SK-N-SH (cell line): ENCODE measurements around the gene SOX3. TPM values are rescaled to one million over a fixed set of nuclear protein-coding genes. Genes with fewer than 3 reads are reported as not detected.

Experiments used
- CTCF ChIA-PET: fragments of 300-600, 350-600 bp; formaldehyde crosslinking; extraction: SDS; loops from one replicate; lab custom pipeline; 2021; lab: Yijun Ruan, JAX
- POLR2A ChIA-PET: fragments of 350-600 bp; sonication (Branson Sonifier 250); formaldehyde crosslinking; extraction: SDS; loops from one replicate; lab custom pipeline; 2020; ENCODE audit warnings: antibody characterized with exemption, inconsistent platforms; lab: Yijun Ruan, JAX
- DNase-seq: peaks from one replicate; pipeline ENCODE4 v3.0.0; 2012
- H2AFZ ChIP-seq: fragments of 200-600 bp; sonication (generic); 2 replicates; pipeline ENCODE4 v1.8.1; 2016; ENCODE audit warnings: antibody characterized with exemption, mild to moderate bottlenecking, low read depth
- H3F3A ChIP-seq: fragments of 200-600 bp; sonication (generic); replicated peaks from 2 replicates; pipeline ENCODE3; 2016; ENCODE audit warnings: antibody characterized with exemption, mild to moderate bottlenecking; ENCODE audit not compliant: insufficient read depth
- H3K27ac ChIP-seq, 2 experiments: fragments of 200-500 bp in 1 of 2; fragments of 200-600 bp in 1 of 2; sonication (Bioruptor generic) in 1 of 2; sonication (generic), shearing (Covaris generic) in 1 of 2; 2 replicates each; pipeline versions ENCODE4 v1.5.1 to v1.6.1; 2014 to 2016; ENCODE audit warnings: low read depth in 2 of 2, inconsistent platforms in 1 of 2, low read length in 1 of 2, mild to moderate bottlenecking in 1 of 2, mixed read lengths in 1 of 2
- H3K27me3 ChIP-seq: fragments of 200-600 bp; sonication (generic), shearing (Covaris generic); 2 replicates; pipeline ENCODE4 v1.6.1; 2016; ENCODE audit warnings: mixed run types; ENCODE audit not compliant: insufficient read depth
- H3K36me3 ChIP-seq, 2 experiments: fragments of 200-500 bp in 1 of 2; fragments of 200-600 bp in 1 of 2; sonication (Bioruptor generic) in 1 of 2; sonication (generic) in 1 of 2; replicated peaks in 1 of 2; 2 replicates each; pipeline versions ENCODE3 to v1.5.1; 2014 to 2016; ENCODE audit warnings: low read length in 1 of 2, mild to moderate bottlenecking in 1 of 2; ENCODE audit not compliant: insufficient read depth in 2 of 2, control insufficient read depth in 1 of 2
- H3K4me1 ChIP-seq, 2 experiments: fragments of 200-500 bp in 1 of 2; fragments of 200-600 bp in 1 of 2; sonication (Bioruptor generic) in 1 of 2; sonication (generic), shearing (Covaris generic) in 1 of 2; 2 replicates each; pipeline versions ENCODE4 v1.5.1 to v1.6.1; 2014 to 2016; ENCODE audit warnings: low read depth in 1 of 2, low read length in 1 of 2, mixed run types in 1 of 2; ENCODE audit not compliant: insufficient read depth in 2 of 2, control insufficient read depth in 1 of 2
- H3K4me2 ChIP-seq: fragments of 200-600 bp; sonication (generic), shearing (Covaris generic); 2 replicates; pipeline ENCODE4 v1.6.1; 2017; ENCODE audit warnings: mixed run types
- H3K4me3 ChIP-seq, 2 experiments: fragments of 200-500 bp in 1 of 2; fragments of 200-600 bp in 1 of 2; sonication (Bioruptor generic) in 1 of 2; sonication (generic), shearing (Covaris generic) in 1 of 2; 2 replicates each; pipeline versions ENCODE4 v1.5.1 to v1.8.1; 2014 to 2016; ENCODE audit warnings: low read depth in 2 of 2, inconsistent platforms in 1 of 2, low read length in 1 of 2, mild to moderate bottlenecking in 1 of 2, mixed read lengths in 1 of 2, moderate library complexity in 1 of 2
- H3K79me2 ChIP-seq: fragments of 200-600 bp; sonication (generic); 2 replicates; pipeline ENCODE4 v1.8.1; 2017; ENCODE audit warnings: mild to moderate bottlenecking; ENCODE audit not compliant: insufficient read depth
- H3K9ac ChIP-seq: fragments of 200-600 bp; sonication (generic); 2 replicates; pipeline ENCODE4 v1.6.1; 2017; ENCODE audit warnings: mixed run types
- H3K9me2 ChIP-seq: fragments of 200-600 bp; sonication (generic); 2 replicates; pipeline ENCODE4 v1.6.1; 2017; ENCODE audit warnings: mixed run types
- H3K9me3 ChIP-seq: fragments of 200-600 bp; sonication (generic); 2 replicates; pipeline ENCODE4 v1.6.1; 2017; ENCODE audit warnings: mixed run types, mild to moderate bottlenecking, moderate library complexity
- H4K20me1 ChIP-seq: fragments of 200-600 bp; sonication (generic); 2 replicates; pipeline ENCODE4 v1.6.1; 2017; ENCODE audit warnings: mild to moderate bottlenecking, mixed run types; ENCODE audit not compliant: insufficient read depth
- CTCF ChIP-seq: fragments of 200-600 bp; sonication (generic); IDR thresholded peaks from 2 replicates; pipeline ENCODE4 v1.6.1; 2017; ENCODE audit warnings: antibody characterized with exemption, mild to moderate bottlenecking, moderate library complexity
- FOXM1 ChIP-seq: IDR thresholded peaks from 2 replicates; pipeline ENCODE4 v1.4.0; 2012; ENCODE audit warnings: low read depth, mild to moderate bottlenecking
- GABPA ChIP-seq: IDR thresholded peaks from 2 replicates; pipeline ENCODE4 v1.4.0; 2012; ENCODE audit warnings: low read depth, mild to moderate bottlenecking
- GATA2 ChIP-seq: sonication (generic); formaldehyde crosslinking; IDR thresholded peaks from 2 replicates; pipeline ENCODE4 v1.5.0; 2020; ENCODE audit warnings: mild to moderate bottlenecking, missing genetic modification reagents
- MXI1 ChIP-seq: IDR thresholded peaks from 2 replicates; pipeline ENCODE4 v1.6.1; 2012; ENCODE audit warnings: mild to moderate bottlenecking, low read depth, low read length, improper control_type of control experiment
- NFIC ChIP-seq: IDR thresholded peaks from 2 replicates; pipeline ENCODE4 v1.4.0; 2012; ENCODE audit warnings: borderline replicate concordance
- NRF1 ChIP-seq: IDR thresholded peaks from 2 replicates; pipeline ENCODE4 v1.6.1; 2012; ENCODE audit warnings: low read depth, mild to moderate bottlenecking, low read length
- RAD21 ChIP-seq: IDR thresholded peaks from 2 replicates; pipeline ENCODE4 v1.6.1; 2012; ENCODE audit warnings: mild to moderate bottlenecking, low read length
- RFX5 ChIP-seq: IDR thresholded peaks from 2 replicates; pipeline ENCODE4 v1.6.1; 2012; ENCODE audit warnings: mild to moderate bottlenecking, improper control_type of control experiment, low read length
- RXRA ChIP-seq: IDR thresholded peaks from 2 replicates; pipeline ENCODE4 v1.4.0; 2012; ENCODE audit warnings: low read depth, mild to moderate bottlenecking, borderline replicate concordance
- TCF12 ChIP-seq: IDR thresholded peaks from 2 replicates; pipeline ENCODE4 v1.4.0; 2012
- ZBTB33 ChIP-seq: IDR thresholded peaks from 2 replicates; pipeline ENCODE4 v1.4.0; 2012; ENCODE audit warnings: low read depth, borderline replicate concordance
- WGBS: methylation state at CpG from one replicate; pipeline ENCODE4 v1.1.6; 2017; ENCODE audit warnings: low lambda C conversion rate; 5-methylcytosine and 5-hydroxymethylcytosine counted together
- polyA plus RNA-seq, 3 experiments: library from polyadenylated mRNA; depleted of rRNA; stranded (reverse); fragments of >200 nt; gene quantifications; 2 replicates each; pipeline ENCODE4 v1.2.3, GENCODE V29; 2012
- TF ChIP-seq, protein P1 (sequence below): IDR thresholded peaks from 2 replicates; pipeline ENCODE4 v1.6.1; 2012; ENCODE audit warnings: mild to moderate bottlenecking, low read depth, low read length, moderate library complexity
- TF ChIP-seq, protein P2 (sequence below): IDR thresholded peaks from 2 replicates; pipeline ENCODE4; 2012
- TF ChIP-seq, protein P3 (sequence below): fragments of 150-350 bp; IDR thresholded peaks from 2 replicates; pipeline ENCODE4 v1.6.1; 2016; ENCODE audit warnings: mild to moderate bottlenecking, low read depth, low read length
- TF ChIP-seq, protein P4 (sequence below): fragments of 150-350 bp; IDR thresholded peaks from 2 replicates; pipeline ENCODE4 v1.6.1; 2017; ENCODE audit warnings: antibody characterized with exemption, low read length, low read depth, borderline replicate concordance
- TF ChIP-seq, protein P5 (sequence below): IDR thresholded peaks from 2 replicates; pipeline ENCODE4 v1.4.0; 2012; ENCODE audit warnings: low read depth

The SOX3 gene
- polyA plus RNA-seq, 1 of the 3 experiments (the other 2 are of a cell fraction), result not detected

- 7% methylated on average over 9 of the region's 36 CpGs for WGBS
- peak; percentile 20 for DNase-seq
- Histone ChIP-seq H3F3A (no peaks in the 10 kb centered on the region), H3K4me1 (no peaks in the 10 kb centered on the region; a peak in 1 of 4 replicates), H3K4me3 (no peak overlapping the region), H3K4me2 (no peak overlapping the region), H3K36me3 (no peaks in the 10 kb centered on the region), H3K9me3 (no peaks in the 10 kb centered on the region), H3K9me2 (no peaks in the 10 kb centered on the region), H3K27ac (no peak overlapping the region), H3K27me3 (peaks cover 85% of the 10 kb centered on the region), H4K20me1 (no peaks in the 10 kb centered on the region), H2AFZ (no peak overlapping the region), H3K79me2 (no peaks in the 10 kb centered on the region), H3K9ac (no peak overlapping the region)
- ChIA-PET CTCF (no interaction called here), POLR2A (no interaction called here)
- no peak for TF ChIP-seq TCF12
- TF ChIP-seq NRF1, result no peak
- TF ChIP-seq, protein P1, sequence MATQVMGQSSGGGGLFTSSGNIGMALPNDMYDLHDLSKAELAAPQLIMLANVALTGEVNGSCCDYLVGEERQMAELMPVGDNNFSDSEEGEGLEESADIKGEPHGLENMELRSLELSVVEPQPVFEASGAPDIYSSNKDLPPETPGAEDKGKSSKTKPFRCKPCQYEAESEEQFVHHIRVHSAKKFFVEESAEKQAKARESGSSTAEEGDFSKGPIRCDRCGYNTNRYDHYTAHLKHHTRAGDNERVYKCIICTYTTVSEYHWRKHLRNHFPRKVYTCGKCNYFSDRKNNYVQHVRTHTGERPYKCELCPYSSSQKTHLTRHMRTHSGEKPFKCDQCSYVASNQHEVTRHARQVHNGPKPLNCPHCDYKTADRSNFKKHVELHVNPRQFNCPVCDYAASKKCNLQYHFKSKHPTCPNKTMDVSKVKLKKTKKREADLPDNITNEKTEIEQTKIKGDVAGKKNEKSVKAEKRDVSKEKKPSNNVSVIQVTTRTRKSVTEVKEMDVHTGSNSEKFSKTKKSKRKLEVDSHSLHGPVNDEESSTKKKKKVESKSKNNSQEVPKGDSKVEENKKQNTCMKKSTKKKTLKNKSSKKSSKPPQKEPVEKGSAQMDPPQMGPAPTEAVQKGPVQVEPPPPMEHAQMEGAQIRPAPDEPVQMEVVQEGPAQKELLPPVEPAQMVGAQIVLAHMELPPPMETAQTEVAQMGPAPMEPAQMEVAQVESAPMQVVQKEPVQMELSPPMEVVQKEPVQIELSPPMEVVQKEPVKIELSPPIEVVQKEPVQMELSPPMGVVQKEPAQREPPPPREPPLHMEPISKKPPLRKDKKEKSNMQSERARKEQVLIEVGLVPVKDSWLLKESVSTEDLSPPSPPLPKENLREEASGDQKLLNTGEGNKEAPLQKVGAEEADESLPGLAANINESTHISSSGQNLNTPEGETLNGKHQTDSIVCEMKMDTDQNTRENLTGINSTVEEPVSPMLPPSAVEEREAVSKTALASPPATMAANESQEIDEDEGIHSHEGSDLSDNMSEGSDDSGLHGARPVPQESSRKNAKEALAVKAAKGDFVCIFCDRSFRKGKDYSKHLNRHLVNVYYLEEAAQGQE, result no peak
- TF ChIP-seq RAD21, result no peak
- TF ChIP-seq NFIC, result no peak
- no peak for TF ChIP-seq FOXM1
- TF ChIP-seq GATA2 (CRISPR knock-in tag), result no peak
- no peak for TF ChIP-seq MXI1
- TF ChIP-seq, protein P2, sequence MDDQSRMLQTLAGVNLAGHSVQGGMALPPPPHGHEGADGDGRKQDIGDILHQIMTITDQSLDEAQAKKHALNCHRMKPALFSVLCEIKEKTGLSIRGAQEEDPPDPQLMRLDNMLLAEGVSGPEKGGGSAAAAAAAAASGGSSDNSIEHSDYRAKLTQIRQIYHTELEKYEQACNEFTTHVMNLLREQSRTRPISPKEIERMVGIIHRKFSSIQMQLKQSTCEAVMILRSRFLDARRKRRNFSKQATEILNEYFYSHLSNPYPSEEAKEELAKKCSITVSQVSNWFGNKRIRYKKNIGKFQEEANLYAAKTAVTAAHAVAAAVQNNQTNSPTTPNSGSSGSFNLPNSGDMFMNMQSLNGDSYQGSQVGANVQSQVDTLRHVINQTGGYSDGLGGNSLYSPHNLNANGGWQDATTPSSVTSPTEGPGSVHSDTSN, result no peak
- no peak for TF ChIP-seq ZBTB33
- TF ChIP-seq CTCF, result no peak
- TF ChIP-seq RFX5, result no peak
- TF ChIP-seq RXRA, result no peak
- TF ChIP-seq, protein P3, sequence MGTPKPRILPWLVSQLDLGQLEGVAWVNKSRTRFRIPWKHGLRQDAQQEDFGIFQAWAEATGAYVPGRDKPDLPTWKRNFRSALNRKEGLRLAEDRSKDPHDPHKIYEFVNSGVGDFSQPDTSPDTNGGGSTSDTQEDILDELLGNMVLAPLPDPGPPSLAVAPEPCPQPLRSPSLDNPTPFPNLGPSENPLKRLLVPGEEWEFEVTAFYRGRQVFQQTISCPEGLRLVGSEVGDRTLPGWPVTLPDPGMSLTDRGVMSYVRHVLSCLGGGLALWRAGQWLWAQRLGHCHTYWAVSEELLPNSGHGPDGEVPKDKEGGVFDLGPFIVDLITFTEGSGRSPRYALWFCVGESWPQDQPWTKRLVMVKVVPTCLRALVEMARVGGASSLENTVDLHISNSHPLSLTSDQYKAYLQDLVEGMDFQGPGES, result no peak
- TF ChIP-seq GABPA, result no peak
- TF ChIP-seq, protein P4, sequence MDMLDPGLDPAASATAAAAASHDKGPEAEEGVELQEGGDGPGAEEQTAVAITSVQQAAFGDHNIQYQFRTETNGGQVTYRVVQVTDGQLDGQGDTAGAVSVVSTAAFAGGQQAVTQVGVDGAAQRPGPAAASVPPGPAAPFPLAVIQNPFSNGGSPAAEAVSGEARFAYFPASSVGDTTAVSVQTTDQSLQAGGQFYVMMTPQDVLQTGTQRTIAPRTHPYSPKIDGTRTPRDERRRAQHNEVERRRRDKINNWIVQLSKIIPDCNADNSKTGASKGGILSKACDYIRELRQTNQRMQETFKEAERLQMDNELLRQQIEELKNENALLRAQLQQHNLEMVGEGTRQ, result no peak
- TF ChIP-seq, protein P5, sequence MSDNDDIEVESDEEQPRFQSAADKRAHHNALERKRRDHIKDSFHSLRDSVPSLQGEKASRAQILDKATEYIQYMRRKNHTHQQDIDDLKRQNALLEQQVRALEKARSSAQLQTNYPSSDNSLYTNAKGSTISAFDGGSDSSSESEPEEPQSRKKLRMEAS, result no peak
Measured at GRCh38 chrX:140507223-140507981, 2.5 kb upstream of the SOX3 start.
